22Rv1 (cell line): Measurements from ENCODE around the gene WTIP.

ENCODE experiments used
- CTCF ChIP-seq: fragments of 450-650 bp; IDR thresholded peaks from 2 replicates; pipeline ENCODE4 v1.5.1; 2017; ENCODE audit warnings: mild to moderate bottlenecking
- ZFX ChIP-seq: fragments of 450-650 bp; IDR thresholded peaks from 2 replicates; pipeline ENCODE4 v1.6.1; 2017; ENCODE audit warnings: antibody characterized with exemption, borderline replicate concordance

- TF ChIP-seq CTCF = no peak
- no peak for TF ChIP-seq ZFX
Observed at GRCh38 chr19:34519602-34520001, 38.0 kb downstream of the WTIP start.
